GM19372 (cell line): ENCODE measurements around the gene PSD4.

ENCODE experiments used
- ATAC-seq: cut with Tn5 transposase; IDR thresholded peaks from one replicate; pipeline ENCODE4 v1.9.1; 2021; ENCODE audit warnings: mild to moderate bottlenecking, low read depth, moderate library complexity; ENCODE audit not compliant: unreplicated experiment

Gene PSD4

DNA sequence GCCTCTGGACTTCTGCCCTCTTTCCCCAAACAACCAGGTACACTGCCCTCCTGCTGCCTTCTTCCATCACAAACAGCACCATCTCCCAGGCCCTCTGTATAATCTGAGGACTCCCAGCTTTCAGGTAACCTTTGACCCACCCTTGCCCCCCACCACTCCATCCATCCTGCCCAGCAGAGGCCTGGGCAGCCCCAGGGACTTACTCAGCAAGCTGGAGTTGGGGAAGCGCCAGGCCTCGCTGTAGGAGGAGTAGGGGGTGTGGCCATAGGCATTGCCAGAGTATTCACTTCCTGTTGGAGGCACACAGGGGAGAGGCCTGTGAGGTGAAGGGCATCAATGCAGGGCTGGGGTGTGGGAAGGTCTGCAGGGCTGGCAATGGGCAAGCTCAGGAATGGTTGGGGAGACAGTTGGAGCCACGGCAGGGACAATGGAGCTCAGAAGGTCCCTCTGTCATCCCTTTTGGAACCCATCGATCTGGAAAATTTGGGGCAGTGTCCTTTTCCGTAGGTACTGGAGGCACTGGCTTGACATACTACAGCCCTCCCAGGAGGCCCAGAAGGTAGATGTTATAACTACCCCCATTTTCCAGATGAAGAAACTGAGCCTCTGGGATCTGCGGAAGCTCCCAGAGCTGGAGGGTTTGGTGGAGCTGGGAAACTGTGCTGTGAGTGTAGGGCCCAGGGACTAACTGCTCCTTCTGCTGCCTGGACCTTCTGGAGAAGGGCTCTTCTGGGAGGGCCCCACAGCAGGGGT, 46.3 kb downstream of the PSD4 start:
- ATAC-seq = no peak

DNA sequence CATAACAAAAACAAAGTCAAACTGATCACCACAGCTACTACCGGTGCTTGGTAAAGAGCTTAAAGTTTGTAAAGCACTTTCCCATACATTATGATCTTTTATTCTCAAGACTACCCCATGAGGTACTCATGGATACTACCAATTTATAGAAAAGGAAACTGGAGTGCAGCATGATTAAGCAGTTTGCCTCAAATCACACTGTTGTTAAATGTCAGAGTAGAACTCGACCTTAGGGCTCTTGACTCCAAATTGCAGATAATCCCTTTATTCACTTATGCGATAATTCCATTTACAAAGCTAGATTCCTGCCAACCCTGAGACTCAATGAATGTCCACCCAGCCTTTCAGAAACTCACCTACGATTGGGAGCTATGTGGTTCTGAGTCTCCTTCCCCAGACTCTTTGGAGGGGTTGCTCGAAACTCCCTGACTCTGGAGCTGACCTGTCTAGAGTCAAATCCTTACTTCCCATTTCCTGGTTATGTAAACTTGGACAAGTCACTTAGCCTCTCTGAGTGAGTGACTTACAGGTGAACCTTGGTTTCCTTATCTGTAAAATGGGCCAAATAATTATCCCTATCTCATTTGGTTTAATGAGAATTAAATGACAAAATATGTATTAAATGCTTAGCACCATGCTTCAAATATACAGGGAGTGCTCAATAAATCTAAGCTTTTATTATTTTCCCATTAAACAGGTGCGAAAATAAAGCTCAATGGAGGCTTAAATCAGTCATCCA, 47.4 kb downstream of the PSD4 start:
- ATAC-seq = no peak

DNA sequence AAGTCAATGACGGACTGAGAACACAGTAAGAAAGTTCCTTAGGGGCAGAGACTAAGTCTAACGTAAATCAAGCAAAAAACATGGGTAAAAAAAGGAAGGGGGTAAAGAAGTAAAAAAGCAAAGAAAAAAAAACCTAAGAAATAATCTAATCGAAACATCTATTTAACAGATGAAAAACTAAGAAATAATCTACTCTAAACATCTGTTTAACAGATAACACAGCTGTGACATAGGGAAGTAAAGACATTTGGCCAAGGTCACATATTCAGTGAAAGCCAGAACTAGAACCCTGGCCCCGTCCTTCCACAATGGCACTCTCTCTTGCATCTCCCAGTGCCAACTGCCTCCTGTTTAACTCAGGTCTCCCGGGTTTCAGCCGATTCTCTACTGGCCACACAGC, 48.1 kb downstream of the PSD4 start:
- no peak for ATAC-seq

DNA sequence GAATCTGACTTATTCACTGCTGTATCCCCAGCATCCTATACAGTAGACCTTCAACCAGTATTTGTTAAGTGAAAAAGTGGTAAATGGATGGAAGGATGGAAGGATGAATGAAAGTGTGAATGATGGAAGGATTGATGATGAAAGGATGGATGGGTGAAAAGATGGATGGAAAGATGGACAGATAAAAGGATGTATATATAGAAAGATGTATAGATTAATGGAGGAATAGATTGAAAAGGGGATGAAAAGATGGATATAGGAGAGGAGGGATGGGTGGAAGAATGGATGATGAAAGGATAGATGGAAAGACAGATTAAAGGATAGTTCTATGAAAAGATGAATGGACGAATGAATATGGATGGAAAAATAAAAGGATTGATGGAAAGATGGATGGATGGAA, 50.0 kb downstream of the PSD4 start:
- ATAC-seq = no peak

DNA sequence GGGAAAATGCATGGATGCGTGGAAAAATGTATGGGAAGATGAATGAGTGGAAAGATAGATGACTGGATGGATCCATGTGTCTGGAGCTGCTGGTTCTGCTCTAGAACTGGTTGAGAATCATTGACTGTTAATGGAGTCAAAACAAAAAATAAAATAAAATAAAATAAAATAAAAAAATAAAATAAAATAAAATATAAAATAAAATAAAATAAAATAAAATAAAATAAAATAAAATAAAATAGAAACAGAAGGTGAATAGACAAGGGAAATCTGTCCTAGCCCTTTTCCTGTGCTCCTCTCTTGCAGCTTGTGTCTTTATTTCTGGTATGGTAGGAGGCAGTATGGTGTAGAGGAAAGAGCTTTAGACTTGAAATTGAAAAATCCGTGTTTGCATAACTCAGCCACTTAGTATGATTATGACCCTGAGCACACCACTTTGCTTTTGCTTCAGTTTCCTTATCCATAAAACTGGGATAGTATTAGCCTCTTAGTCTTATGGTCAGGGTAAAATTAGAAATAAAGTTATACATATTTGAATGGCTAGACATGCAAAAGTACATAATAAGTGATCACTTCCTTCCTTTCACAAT, 51.0 kb downstream of the PSD4 start:
- ATAC-seq = no peak

DNA sequence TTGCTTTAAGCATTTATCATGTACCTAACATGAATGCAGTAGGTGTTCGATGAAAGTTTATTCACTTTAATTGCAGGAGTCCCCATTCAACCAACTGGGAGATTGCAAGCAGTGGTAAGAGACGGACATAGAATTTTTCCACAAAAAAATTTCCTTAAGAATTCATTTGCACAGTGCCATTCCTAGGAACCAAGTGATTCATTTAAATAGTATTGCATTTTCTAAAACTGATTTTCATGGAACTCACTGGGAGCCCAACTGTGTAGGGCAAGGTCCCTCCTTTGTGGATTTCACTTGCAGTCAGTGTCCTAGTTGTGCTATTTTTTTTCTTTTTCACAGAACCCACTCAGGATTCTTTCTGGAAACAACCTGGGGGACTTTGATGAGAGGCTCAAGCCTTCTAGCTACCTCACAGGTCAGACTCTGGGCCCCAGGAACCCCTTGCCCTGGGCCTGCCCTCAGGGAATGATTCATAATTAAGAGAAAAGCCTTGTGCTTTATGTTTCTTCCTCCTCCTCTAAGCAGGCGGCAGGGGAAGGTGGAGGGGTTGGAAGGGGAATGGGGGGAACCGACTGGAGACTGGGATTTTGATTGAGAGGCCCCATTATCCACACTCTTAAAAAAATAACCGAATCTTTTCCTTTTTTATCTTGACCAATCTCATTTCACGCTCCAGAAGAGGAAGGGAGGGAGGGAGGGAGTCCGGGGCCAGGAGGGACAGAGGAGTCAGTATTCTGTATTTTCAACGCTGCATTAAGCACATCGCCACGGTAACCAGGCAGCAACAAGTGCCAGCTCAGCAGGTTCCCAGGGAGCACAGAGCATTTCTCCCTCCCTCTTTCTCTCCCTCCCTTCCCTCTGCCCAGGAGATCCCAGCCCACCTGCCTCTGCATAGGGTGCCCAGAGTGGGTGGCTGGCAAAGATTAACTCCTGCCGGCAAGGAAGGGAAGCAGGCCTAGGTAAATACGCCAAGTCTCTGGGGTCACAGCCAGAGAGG, 51.8 kb downstream of the PSD4 start:
- no peak for ATAC-seq

DNA sequence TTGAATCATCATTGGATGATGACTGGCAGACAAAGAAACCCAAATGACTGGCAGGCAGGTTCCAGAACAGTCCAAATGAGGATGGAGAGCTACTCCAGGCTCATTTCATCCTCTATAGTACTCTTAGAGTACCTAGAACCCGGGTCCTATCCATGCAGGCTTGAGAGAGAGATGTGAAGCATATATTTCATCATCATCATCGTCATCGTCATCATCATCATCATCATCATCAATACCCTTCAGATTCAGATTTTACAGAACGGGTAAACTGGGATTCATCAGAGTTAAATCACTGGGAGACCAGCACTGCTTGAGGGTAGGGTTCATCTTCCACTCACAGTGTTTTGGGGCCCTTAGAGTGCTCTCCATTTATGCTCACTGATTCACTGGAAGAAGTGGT, 52.7 kb downstream of the PSD4 start:
- ATAC-seq = no peak

DNA sequence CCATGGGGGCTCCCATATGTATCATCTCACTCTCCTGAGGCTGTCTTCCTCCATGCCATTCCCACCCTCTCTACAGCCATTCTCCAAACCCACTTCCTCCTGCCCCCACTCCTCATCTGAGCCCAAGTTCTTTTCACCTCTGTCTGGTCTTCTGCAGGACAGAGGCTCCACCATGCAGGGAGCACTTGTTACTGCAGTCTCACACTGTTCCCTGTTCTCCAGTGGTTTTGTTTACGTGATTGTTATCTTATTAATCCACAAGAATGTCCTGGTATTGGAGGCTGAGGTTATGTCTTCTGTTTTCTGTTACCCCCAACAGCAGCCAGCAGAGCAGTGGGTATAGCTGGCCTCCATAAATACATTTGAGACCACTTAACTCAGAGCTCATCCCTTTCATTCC, 53.5 kb downstream of the PSD4 start:
- no peak for ATAC-seq

DNA sequence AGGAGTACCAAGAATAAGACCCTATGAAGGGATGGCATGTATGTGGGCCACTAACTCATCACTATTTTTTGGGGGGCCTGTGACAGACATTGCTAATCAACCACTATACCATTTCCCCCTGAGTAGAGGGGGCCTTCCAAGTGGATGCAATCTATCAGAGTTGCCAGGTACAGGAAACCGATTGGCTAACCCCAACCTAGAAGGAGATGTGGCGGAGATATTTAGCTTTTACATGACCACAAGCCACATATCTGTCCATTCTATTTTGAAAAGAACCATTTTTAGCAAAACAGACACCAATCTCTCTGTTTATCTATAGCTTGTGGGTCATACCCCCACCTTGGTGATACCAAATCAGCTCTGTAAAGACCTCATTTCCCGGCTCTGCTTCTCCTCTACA, 53.9 kb downstream of the PSD4 start:
- no peak for ATAC-seq

DNA sequence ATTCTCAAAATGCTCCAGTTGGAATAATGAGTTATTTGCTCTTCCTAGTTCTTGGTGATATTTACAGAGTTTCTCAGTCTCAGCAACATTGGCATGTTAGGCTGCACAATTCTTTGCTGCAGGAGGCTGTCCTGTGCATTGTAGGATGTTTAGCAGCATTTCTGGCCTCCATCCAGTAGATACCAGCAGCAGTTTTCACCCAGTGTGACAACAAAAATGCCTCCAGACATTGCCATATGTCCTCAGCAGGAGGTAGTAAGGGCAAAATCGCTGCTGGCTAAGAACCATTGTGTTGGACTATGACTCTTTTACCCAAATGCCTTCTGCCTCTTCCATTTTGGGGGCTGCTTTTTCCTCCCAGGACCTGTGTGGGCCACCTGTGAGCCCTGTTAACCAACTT, 54.6 kb downstream of the PSD4 start:
- ATAC-seq = no peak

DNA sequence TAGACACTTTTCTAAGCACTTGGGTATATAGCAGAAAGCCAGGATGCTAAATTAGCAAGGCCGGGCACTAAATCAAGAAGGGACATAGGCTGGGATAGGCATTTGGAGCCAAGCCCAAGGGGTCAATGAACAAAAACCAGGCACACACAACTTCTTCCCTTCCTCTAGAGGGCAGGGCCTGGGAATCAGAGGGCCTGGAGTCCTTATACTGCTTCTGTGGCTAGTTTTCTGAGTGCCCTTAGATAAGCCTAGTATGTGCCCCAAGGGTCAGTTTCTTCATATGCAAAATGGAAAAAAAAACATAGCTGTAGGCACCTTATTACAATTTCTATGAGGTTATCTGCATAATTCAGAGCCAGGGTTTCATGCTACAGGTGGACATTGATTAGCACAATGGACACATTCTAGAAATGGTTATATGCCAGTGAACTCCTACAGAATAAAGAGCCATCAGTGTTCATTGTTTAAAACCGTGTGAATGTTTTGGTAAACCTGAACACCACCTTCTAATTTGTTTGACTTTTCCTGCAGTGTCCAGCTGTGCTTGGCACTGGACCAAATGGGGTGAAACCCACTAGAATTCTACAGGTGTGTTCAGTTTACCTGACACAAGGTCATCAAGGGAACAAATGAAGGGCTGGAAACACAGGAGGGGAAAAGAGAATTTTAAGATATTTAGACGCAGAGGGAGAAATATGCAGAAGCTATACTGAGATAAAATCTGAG, 55.4 kb downstream of the PSD4 start:
- ATAC-seq = no peak

DNA sequence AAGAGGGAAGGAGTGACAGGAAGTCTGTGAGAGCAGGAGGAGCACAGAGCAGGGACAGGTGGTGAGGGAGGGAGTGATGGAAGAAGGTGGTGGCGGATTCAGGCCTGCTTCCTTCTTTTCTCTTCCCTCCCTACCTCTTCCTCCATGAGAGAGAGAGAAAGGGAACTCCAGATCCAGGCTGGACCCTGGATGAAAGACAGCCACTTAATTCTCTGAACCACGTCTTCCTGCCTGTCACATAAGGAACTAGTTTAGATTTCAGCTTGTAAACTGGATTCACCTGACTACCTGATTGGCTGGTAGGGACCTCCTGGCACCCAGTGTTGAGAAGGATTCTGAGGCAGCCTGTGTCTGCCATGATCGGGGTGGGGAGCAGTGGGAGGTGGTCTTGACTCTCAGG, 56.0 kb downstream of the PSD4 start:
- no peak for ATAC-seq

DNA sequence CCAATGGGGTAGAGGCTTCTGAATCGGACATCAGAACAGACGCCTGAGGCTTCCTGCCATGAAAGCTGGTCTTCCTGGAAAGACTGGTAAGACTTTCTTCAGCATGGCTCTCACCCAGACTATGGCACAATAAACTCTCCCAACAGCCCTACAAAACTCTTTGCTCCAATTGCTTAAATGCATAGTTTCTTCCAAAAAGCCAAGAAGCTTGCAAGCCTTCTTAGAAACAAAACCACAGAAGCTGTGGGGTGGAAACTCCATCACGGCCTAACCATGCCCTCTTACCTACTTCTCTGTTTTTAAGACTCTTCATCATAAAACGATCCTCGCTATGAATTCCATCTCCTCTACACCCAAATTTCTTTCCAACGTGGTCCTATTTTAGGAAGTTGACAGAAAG, 56.8 kb downstream of the PSD4 start:
- no peak for ATAC-seq

DNA sequence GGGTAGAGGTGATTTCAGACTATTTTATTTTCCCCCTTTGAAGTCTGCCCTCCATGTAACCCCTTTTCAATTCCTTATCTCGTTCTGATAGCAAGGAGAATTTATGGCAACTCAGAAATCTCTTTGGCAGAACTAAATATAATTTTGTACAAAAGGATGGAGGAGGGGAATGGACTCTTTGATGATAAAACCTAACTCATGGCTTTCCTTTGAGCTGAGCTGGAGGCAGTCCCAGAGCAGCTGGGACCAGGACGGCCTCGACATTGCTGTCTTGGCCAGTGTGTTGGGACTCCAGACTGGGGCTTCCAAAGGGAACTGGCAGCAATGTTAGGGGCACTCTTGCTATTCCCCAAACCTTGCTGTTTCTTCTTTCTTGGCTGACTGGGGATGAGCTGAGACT, 57.3 kb downstream of the PSD4 start:
- ATAC-seq = no peak

DNA sequence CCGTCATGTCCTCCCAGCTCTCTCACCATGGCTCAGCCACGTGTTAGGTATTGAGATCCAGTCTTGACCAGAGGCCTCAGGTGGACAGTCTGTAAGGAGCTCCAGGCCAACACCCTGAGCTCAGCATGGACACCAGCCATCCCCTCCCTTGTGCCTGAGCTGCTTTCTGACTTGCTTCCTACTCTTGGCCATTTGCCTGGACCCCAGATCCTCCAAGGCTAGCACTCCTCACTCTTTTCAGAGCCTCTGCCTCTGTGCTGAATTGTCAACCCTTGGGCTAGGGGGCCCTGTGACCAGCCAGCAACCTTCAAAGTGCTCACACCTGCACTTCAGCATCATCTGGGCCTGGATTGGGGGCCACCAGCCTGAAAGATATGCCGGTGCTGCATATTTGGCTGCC, 58.4 kb downstream of the PSD4 start:
- ATAC-seq = no peak

DNA sequence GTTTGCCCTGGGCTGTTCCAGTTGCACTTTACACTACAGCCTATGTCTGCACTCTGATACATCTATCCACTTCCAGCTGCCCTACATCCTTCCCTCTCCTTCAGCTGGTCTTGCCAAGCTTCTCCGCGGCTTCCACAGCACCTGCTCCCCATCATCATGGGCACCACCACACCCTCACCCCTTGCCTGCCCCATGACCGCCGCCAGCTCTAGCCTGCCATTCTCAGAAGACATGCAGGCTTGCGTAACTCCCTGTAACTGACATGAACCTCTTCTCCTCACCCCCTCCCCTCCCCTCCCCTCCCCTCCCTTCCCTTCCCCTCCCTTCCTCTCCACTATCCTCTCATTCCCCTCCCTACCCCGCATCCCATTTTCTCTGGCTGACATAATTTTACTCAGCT, 59.0 kb downstream of the PSD4 start:
- no peak for ATAC-seq

DNA sequence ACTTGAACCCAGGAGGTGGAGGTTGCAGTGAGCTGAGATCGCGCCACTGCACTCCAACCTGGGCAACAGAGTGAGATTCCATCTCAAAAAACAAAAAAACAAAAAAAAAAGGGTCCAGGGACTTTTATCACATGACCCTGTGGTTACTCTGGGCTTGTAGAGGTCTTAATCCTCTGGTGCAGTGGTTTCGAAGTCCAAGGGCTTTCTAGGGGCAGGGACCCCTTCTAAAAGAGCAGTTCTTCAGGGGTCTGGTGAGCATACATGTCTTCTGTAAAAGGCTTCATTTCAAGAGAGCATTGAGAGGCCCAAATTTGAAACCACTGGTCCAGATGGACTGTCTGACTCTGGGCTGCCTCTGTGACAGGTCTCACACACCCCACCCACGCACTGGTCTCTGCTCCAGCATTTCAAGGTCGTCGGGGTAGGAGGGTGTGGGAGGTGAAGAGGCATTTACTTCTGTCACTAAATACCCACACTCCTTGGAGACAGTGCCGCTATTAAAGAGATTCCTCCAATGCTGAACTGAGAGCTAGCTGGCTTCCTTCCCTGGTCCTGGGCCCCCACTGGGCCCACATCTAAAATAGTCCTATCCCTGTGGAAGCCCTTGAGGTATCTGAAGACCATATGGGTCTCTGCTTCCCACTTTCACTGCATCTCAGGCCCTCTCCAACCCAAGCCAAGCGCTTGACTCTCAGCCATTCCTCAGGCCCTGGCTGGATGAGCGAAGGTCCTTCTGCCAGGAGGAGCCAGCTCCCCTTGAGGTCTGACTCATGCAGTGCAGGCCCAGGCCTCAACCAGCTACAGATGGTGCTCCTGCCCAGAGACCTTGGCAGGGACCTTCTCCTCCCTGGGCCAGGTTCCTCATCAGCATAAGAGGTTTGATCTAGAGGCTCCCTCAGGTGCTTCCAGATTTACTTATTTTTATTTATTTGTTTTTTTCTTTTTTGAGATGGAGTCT, 60.1 kb downstream of the PSD4 start:
- no peak for ATAC-seq

DNA sequence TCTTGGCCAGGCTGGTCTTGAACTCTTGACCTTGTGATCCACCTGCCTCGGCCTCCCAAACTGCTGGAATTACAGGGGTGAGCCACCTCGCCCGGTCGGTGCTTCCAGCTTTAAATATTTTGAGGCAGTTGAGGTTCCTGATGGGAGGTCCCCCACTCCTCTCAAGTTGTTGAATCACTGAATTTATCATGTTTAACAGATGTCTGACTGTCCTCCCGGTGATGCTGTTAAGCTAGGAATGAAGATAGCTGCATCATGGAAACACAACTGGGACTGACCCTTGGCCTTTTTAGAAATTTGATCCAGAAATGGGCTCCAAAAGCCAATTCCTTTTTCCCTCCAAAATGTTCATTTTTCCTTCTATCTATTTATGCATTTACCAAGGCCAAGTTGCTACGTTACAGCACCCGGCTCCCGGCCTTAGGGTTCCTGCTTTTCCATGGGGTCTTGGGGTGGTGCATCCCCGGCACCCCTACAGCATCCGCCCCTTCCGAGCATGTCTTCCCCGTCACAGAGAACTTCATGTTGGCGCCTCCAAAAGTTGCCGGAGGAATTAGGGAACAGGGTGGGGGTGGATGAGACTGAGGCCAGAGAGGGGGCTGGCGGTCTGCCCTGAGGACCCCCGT, 61.1 kb downstream of the PSD4 start:
- peak; percentile 19 for ATAC-seq
